ENCODE data around the gene ANKRD18A. TPM values are rescaled to one million over a fixed set of nuclear protein-coding genes. Genes with fewer than 3 reads are reported as not detected.

ANKRD18A gene
- total RNA-seq (10.9 TPM), polyA plus RNA-seq (1 to 10 TPM in 1 of 4 donors, under 1 TPM in 3; 0.21 to 1.8 (median 0.44) TPM)

DNA sequence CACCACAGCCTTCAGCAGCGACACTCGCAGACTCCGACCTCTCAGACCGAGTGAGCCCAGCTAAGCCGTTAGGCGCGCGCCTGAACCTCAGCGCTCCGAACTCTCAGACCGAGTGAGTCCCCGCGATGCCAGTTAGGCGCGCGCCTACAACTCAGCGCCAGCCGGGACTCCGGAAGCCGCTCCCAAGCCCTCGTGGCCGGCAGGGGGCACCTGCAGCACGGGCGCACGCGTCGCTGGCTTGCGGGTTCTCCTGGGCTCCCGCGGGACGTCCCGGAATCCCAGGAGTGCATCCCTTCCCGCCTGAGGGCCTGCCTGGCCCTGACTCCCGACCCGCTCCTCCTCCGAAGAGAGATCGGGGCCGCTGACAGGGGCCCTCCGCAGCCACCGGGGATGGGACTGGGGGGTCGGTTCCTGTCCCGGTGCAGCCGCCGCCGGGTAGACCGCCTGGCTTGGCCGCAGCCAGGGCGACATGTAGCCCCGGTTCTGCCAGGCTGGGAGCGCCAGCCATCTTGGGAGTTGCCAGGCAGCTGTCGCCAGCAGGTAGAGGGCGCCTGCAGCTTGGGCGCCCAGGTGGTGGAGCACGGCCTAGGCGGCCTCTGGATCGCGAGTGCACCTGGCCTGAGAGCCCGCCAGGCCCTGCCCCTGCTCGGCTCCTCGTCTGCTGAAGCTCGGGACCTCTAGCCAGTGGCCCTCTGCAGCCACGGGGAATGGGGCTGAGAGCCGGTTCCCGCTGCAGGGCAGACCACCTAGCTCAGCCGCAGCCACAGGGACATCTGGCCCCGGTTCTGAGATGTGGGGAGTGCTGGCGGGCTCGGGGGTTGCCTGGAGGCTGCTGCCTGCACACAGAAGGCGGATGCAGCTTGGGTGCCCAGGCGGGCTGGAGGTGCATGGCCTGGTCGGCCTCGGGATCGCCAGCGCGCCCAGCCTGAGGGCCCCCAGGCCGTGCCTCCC, at the start of gene ANKRD18A:
ANKRD18A (minus strand) TSS at position 114 of the 951 bp plus-strand sequence. CDS start 311 bp downstream, outside the sequence.
- Histone ChIP-seq H3K36me3 (ENCODE audit: control insufficient read depth, insufficient read depth, low read length) (no peaks in the 10 kb centered on the region), H3K27me3 (ENCODE audit: control insufficient read depth, insufficient read depth, low read length) (peaks cover 12% of the 10 kb centered on the region), H3K27ac (ENCODE audit: insufficient read depth, low read length, poor library complexity, severe bottlenecking) (peak within 1 kb of the TSS; percentile 23), H3K9me3 (ENCODE audit: control insufficient read depth in 2 of 2, low read length in 2 of 2) (peaks cover 9 to 11% of the 10 kb centered on the region in 2 experiments), H3K4me3 (ENCODE audit: low read depth, low read length) (peak within 1 kb of the TSS; percentile 55), H3K4me1 (ENCODE audit: control insufficient read depth, insufficient read depth, low read length, poor library complexity, severe bottlenecking) (peaks cover 27% of the 10 kb centered on the region)
- Mint-ChIP-seq H3K4me3 (peak within 1 kb of the TSS; percentile 73 to 85 (median 81)), H3K27me3 (peaks cover 55% of the 10 kb centered on the region), H3K27ac (peak within 1 kb of the TSS in 1 of 3 donors; percentile 76), H3K36me3 (no peaks in the 10 kb centered on the region), H3K4me1 (peaks cover 4 to 18% (median 12%) of the 10 kb centered on the region in 4 donors), H3K9me3 (peaks cover 0 to 12% (median 2%) of the 10 kb centered on the region in 7 donors)
- DNase-seq (peak; percentile 45 to 63 (median 50)), ATAC-seq (ENCODE audit: low read depth in 2 of 2) (peak; percentile 75)

DNA sequence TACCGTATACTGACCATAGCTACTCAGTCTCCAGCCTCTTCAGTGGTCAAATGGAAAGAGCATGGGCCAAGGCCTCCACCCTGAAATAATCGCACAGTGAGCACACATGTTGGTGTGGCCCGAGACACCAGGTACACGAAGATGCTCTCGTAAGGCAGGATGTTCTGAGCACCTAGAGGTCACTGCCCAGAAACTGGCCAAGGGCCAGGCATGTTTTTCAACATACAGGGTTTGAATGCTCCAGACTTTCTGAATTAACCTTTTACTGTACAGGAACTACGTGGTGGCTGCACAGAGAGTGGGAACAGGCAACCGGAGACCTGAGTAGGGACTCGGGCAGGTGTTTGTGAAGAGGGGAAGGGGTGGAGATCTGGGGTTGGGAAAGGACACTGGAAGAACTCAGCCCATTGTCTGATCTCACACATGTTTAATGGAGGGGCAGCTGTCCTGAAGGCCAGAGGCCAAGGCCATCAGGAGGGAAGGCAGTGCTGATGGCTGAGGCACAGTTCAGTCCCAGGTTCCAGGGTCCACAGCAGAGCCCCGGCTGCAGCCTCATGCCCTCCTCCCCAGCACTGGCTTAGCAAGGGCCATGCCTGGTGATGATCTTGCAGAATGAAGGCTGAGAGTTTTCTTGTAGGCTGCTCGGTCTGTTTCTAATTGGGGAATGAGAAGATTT, 48.5 kb upstream of the ANKRD18A start:
- H3K36me3 Mint-ChIP-seq: no peaks in the 10 kb centered on the region
- Histone ChIP-seq H3K27me3 (ENCODE audit: control insufficient read depth, insufficient read depth, low read length) (no peaks in the 10 kb centered on the region), H3K4me1 (ENCODE audit: control insufficient read depth, insufficient read depth, low read length, poor library complexity, severe bottlenecking) (no peaks in the 10 kb centered on the region), H3K9me3 (ENCODE audit: control insufficient read depth in 2 of 2, low read length in 2 of 2) (no peaks in the 10 kb centered on the region), H3K27ac (ENCODE audit: insufficient read depth, low read length, poor library complexity, severe bottlenecking) (no peak overlapping the region), H3K4me3 (ENCODE audit: low read depth, low read length) (no peak overlapping the region), H3K36me3 (ENCODE audit: control insufficient read depth, insufficient read depth, low read length) (no peaks in the 10 kb centered on the region)
- no peak overlapping the region for H3K27ac Mint-ChIP-seq
- H3K9me3 Mint-ChIP-seq: peaks cover 0 to 1% (median 0%) of the 10 kb centered on the region in 7 donors
- DNase-seq (no peak), ATAC-seq (ENCODE audit: low read depth in 2 of 2) (no peak)
- no peaks in the 10 kb centered on the region for H3K27me3 Mint-ChIP-seq
- H3K4me3 Mint-ChIP-seq: no peak overlapping the region
- H3K4me1 Mint-ChIP-seq: peaks cover 0 to 6% (median 0%) of the 10 kb centered on the region in 4 donors

DNA sequence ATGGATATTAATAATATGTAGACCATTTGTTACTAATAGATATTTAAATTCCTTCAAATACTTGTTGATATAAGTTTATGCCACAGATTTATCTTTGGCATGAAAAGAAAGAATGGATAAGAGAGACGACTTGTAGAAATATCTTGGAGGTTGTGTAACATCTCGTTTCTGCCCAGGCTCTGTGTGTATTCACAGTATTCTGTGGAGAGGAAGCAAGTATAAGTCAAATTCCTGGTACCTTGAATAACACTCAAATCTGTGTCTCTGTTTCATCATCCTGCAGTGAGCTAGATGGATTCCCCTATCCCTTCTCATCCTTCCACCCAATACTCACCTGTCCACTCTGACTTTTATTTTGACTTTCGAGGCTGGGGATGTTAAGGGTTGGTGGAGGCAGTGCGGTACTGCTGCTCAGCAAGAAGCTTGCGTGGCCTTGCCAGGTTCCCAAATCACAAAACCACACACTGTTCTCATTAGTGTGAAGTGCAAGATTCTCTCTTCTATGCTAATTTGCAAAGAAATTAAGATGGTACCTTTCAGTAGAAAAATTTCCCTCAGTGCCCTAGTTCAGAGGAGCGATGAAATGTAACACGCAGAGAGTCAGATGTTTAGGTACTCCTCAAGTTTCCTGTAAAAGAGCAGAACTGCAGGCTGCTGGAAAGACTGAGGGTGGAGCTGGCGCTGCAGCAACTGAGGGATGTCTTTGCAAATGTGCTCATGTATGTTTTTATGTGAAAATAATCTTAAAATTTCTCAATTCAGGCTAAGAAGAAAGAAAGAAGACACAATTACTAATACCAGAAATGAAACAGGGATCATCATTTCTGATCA, 42.6 kb upstream of the ANKRD18A start:
- no peak for ATAC-seq (ENCODE audit: low read depth in 2 of 2)
- Histone ChIP-seq H3K27me3 (ENCODE audit: control insufficient read depth, insufficient read depth, low read length) (no peaks in the 10 kb centered on the region), H3K27ac (ENCODE audit: insufficient read depth, low read length, poor library complexity, severe bottlenecking) (no peak overlapping the region), H3K36me3 (ENCODE audit: control insufficient read depth, insufficient read depth, low read length) (no peaks in the 10 kb centered on the region), H3K4me1 (ENCODE audit: control insufficient read depth, insufficient read depth, low read length, poor library complexity, severe bottlenecking) (no peaks in the 10 kb centered on the region), H3K4me3 (ENCODE audit: low read depth, low read length) (no peak overlapping the region), H3K9me3 (ENCODE audit: control insufficient read depth in 2 of 2, low read length in 2 of 2) (no peaks in the 10 kb centered on the region)
- no peaks in the 10 kb centered on the region for H3K27me3 Mint-ChIP-seq
- DNase-seq: no peak
- no peaks in the 10 kb centered on the region for H3K36me3 Mint-ChIP-seq
- H3K4me1 Mint-ChIP-seq: no peaks in the 10 kb centered on the region
- H3K4me3 Mint-ChIP-seq: no peak overlapping the region
- peaks cover 0 to 1% (median 0%) of the 10 kb centered on the region in 7 donors for H3K9me3 Mint-ChIP-seq
- H3K27ac Mint-ChIP-seq: no peak overlapping the region

DNA sequence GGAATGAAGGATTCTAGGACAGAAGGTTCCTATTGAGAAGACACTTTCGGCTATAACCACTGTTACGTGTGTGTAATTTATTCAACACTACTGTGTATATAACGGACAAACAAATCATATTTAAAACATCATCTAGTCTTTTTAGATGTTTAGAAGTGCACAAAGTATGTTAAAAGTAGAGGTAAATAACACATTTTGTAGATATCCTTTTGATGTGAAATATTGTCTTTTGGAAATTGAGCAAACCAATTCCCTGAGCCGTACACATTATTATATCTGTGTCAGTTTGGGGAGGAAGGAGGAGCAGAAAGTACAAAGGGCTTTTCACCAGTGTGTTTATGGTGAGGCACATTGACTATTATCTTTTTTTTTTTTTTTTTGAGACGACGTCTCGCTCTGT, 39.1 kb upstream of the ANKRD18A start:
- DNase-seq (no peak), ATAC-seq (ENCODE audit: low read depth in 2 of 2) (no peak)
- no peak overlapping the region for H3K4me3 Mint-ChIP-seq
- Histone ChIP-seq H3K9me3 (ENCODE audit: control insufficient read depth in 2 of 2, low read length in 2 of 2) (no peaks in the 10 kb centered on the region), H3K36me3 (ENCODE audit: control insufficient read depth, insufficient read depth, low read length) (no peaks in the 10 kb centered on the region), H3K27me3 (ENCODE audit: control insufficient read depth, insufficient read depth, low read length) (no peaks in the 10 kb centered on the region), H3K4me1 (ENCODE audit: control insufficient read depth, insufficient read depth, low read length, poor library complexity, severe bottlenecking) (no peaks in the 10 kb centered on the region), H3K4me3 (ENCODE audit: low read depth, low read length) (no peak overlapping the region), H3K27ac (ENCODE audit: insufficient read depth, low read length, poor library complexity, severe bottlenecking) (no peak overlapping the region)
- no peaks in the 10 kb centered on the region for H3K36me3 Mint-ChIP-seq
- H3K27me3 Mint-ChIP-seq: peaks cover 7% of the 10 kb centered on the region
- no peaks in the 10 kb centered on the region for H3K4me1 Mint-ChIP-seq
- H3K27ac Mint-ChIP-seq: no peak overlapping the region
- H3K9me3 Mint-ChIP-seq: no peaks in the 10 kb centered on the region

DNA sequence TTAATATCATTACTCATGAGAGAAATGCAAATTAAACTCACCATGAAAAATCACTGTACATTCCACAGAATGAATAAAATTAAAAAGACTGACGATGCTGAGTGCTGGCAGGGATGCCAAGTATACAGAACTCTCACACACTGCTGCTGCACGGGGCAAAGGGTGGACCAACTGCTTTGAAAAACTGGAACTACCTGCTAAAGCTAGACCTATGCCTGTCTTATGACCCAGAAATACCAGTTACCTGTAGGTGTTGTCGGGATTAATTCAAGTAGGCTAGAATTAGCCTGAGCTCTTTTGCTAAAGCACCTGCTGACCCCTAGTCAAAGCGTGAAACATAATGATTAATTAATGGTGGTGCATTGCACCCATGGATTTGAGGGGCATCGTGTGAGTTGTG, 36.5 kb upstream of the ANKRD18A start:
- Histone ChIP-seq H3K9me3 (ENCODE audit: control insufficient read depth in 2 of 2, low read length in 2 of 2) (no peaks in the 10 kb centered on the region), H3K36me3 (ENCODE audit: control insufficient read depth, insufficient read depth, low read length) (no peaks in the 10 kb centered on the region), H3K27ac (ENCODE audit: insufficient read depth, low read length, poor library complexity, severe bottlenecking) (no peak overlapping the region), H3K4me1 (ENCODE audit: control insufficient read depth, insufficient read depth, low read length, poor library complexity, severe bottlenecking) (no peaks in the 10 kb centered on the region), H3K27me3 (ENCODE audit: control insufficient read depth, insufficient read depth, low read length) (no peaks in the 10 kb centered on the region), H3K4me3 (ENCODE audit: low read depth, low read length) (no peak overlapping the region)
- Mint-ChIP-seq H3K4me1 (no peaks in the 10 kb centered on the region), H3K9me3 (no peaks in the 10 kb centered on the region), H3K36me3 (no peaks in the 10 kb centered on the region), H3K4me3 (no peak overlapping the region), H3K27ac (no peak overlapping the region), H3K27me3 (peaks cover 7% of the 10 kb centered on the region)
- ATAC-seq (ENCODE audit: low read depth in 2 of 2) (no peak), DNase-seq (no peak)

DNA sequence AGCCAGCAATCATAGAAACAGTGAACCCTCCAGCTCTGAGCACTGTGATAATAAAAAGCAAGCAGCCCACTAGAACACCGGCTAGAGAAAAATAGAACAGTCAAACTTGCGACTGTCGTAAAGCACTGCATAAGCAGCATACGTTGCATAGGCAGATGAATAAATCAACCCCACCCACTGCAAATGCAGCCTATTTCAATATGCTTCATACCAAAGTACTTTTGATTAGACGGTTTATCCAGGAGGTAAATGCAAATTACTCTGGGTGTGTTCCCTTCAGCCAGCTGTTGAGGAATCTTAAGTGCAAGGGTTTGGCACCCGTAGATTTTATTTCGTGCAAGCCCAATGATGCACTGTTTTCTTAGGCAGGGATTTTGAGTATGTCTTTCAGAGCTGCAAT, 32.1 kb upstream of the ANKRD18A start:
- no peak overlapping the region for H3K27ac ChIP-seq (ENCODE audit: insufficient read depth, low read length, poor library complexity, severe bottlenecking)
- Mint-ChIP-seq H3K27ac (no peak overlapping the region), H3K9me3 (peaks cover 0 to 1% (median 0%) of the 10 kb centered on the region in 7 donors), H3K4me1 (no peaks in the 10 kb centered on the region), H3K27me3 (peaks cover 9% of the 10 kb centered on the region), H3K4me3 (no peak overlapping the region), H3K36me3 (no peaks in the 10 kb centered on the region)
- no peaks in the 10 kb centered on the region for H3K36me3 ChIP-seq (ENCODE audit: control insufficient read depth, insufficient read depth, low read length)
- no peak overlapping the region for H3K4me3 ChIP-seq (ENCODE audit: low read depth, low read length)
- no peaks in the 10 kb centered on the region for H3K27me3 ChIP-seq (ENCODE audit: control insufficient read depth, insufficient read depth, low read length)
- ATAC-seq (ENCODE audit: low read depth in 2 of 2): no peak
- DNase-seq: no peak
- H3K4me1 ChIP-seq (ENCODE audit: control insufficient read depth, insufficient read depth, low read length, poor library complexity, severe bottlenecking): no peaks in the 10 kb centered on the region
- no peaks in the 10 kb centered on the region for H3K9me3 ChIP-seq (ENCODE audit: control insufficient read depth in 2 of 2, low read length in 2 of 2)

DNA sequence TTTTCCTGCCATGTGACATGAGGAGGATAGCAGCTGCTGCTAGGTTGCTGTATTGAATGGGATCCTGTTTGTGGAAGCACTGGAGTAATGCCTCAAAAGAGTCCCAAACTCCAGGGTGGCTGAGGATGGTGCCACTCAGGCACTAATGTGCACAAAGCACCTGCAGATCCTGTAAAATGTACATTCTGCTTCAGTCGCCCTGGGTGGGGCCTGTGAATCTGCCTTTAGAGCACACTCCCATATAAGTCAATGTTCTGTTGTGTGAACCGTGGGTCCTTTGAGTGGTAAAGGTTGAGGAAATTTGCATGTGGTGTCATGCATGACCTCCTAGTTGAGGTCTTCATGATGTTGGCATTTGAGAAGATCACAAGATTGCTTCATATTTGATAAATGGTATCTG, 31.6 kb upstream of the ANKRD18A start:
- Mint-ChIP-seq H3K27me3 (peaks cover 5% of the 10 kb centered on the region), H3K9me3 (peaks cover 0 to 1% (median 0%) of the 10 kb centered on the region in 7 donors), H3K27ac (no peak overlapping the region), H3K36me3 (no peaks in the 10 kb centered on the region), H3K4me1 (no peaks in the 10 kb centered on the region), H3K4me3 (no peak overlapping the region)
- Histone ChIP-seq H3K4me3 (ENCODE audit: low read depth, low read length) (no peak overlapping the region), H3K4me1 (ENCODE audit: control insufficient read depth, insufficient read depth, low read length, poor library complexity, severe bottlenecking) (no peaks in the 10 kb centered on the region), H3K36me3 (ENCODE audit: control insufficient read depth, insufficient read depth, low read length) (no peaks in the 10 kb centered on the region), H3K27me3 (ENCODE audit: control insufficient read depth, insufficient read depth, low read length) (no peaks in the 10 kb centered on the region), H3K27ac (ENCODE audit: insufficient read depth, low read length, poor library complexity, severe bottlenecking) (no peak overlapping the region), H3K9me3 (ENCODE audit: control insufficient read depth in 2 of 2, low read length in 2 of 2) (no peaks in the 10 kb centered on the region)
- ATAC-seq (ENCODE audit: low read depth in 2 of 2) (no peak), DNase-seq (no peak)
